Fibroblast of pulmonary artery (primary cell): Measurements from ENCODE around the gene TSPY2.
"Not testable (repeated sequence)": the region's sequence is repeated elsewhere in the genome, so short reads cannot be mapped to it uniquely, and the experiment has no call there.

Experiments
- DNase-seq: peaks from one replicate; pipeline ENCODE4 v3.0.0-alpha.2; 2010; ENCODE audit warnings: low read depth
- H3K4me3 ChIP-seq: replicated peaks from 2 replicates; pipeline ENCODE4 v1.5.1; 2011; ENCODE audit warnings: low read depth, mild to moderate bottlenecking, control low read depth, low read length, moderate library complexity

Gene TSPY2, protein sequence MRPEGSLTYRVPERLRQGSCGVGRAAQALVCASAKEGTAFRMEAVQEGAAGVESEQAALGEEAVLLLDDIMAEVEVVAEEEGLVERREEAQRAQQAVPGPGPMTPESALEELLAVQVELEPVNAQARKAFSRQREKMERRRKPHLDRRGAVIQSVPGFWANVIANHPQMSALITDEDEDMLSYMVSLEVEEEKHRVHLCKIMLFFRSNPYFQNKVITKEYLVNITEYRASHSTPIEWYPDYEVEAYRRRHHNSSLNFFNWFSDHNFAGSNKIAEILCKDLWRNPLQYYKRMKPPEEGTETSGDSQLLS

GRCh38 chrY:6245923-6246322 is at the start of gene TSPY2:
Gene TSPY2 (plus strand): TSS chrY:6246223. CDS start chrY:6246269, 46 bp downstream.
- not testable (repeated sequence) for H3K4me3 ChIP-seq, DNase-seq

- DNase-seq, H3K4me3 ChIP-seq: not testable (repeated sequence)
Observed at GRCh38 chrY:6209565-6209964, 36.5 kb upstream of the TSPY2 start.

DNA sequence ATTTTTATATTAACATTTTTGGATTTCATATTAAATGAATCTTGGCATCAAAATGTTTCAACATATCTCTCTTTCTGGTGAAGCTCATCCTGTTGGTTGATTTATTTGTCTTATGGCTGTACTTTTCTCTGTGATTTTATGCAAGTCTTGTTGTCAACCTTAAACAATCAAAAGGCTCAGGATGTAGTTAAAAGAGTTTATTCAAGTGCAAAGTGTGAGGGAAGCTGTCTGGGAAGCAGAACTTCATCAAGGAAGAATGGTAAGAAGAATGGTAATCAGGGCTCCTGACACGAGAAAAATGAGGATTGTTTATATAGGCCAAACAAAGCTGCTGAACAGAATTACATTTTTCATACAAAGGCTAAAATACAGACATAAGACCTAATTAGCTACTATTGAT is 29.0 kb upstream of the TSPY2 start:
- not testable (repeated sequence) for DNase-seq

DNA sequence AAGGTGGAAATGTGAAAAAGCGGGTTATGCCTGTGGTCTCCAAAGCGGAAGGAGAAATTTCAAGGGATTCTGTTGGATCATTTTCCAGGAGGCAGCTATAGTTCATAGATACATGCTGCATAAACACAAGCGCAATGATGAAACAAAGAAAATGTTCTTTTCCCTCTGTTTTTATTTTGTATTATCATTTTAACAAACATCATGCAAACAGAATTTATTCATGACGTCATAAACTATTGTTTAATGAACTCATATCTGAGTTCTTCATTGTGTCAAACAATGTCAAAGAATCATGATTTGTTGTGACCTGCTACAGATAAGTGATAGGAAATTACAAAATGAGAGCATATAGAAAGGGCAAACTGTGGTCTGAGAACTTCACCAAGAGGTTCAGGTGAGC is 23.8 kb downstream of the TSPY2 start:
- H3K4me3 ChIP-seq, DNase-seq: not testable (repeated sequence)

More for the DNA sequence above, 29.0 kb upstream of the TSPY2 start:
- H3K4me3 ChIP-seq = not testable (repeated sequence)
